ENCODE results near the gene TYW3. TPM values are rescaled to one million over a fixed set of nuclear protein-coding genes. Genes with fewer than 3 reads are reported as not detected.

Gene TYW3, protein sequence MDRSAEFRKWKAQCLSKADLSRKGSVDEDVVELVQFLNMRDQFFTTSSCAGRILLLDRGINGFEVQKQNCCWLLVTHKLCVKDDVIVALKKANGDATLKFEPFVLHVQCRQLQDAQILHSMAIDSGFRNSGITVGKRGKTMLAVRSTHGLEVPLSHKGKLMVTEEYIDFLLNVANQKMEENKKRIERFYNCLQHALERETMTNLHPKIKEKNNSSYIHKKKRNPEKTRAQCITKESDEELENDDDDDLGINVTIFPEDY
- total RNA-seq: 9.7 and 10.2 TPM in 2 replicates

- Histone ChIP-seq H3K4me3 (ENCODE audit: low read depth, low read length) (peak within 1 kb of the TSS; percentile 49), H3K27me3 (ENCODE audit: control insufficient read depth, insufficient read depth, low read length) (no peaks in the 10 kb centered on the region), H3K36me3 (ENCODE audit: control insufficient read depth, insufficient read depth, low read length) (peaks cover 3% of the 10 kb centered on the region)
- FAIRE-seq: peak; percentile 40
- peak; percentile 88 for DNase-seq (ENCODE audit: low read depth)
- TF ChIP-seq, protein P1, sequence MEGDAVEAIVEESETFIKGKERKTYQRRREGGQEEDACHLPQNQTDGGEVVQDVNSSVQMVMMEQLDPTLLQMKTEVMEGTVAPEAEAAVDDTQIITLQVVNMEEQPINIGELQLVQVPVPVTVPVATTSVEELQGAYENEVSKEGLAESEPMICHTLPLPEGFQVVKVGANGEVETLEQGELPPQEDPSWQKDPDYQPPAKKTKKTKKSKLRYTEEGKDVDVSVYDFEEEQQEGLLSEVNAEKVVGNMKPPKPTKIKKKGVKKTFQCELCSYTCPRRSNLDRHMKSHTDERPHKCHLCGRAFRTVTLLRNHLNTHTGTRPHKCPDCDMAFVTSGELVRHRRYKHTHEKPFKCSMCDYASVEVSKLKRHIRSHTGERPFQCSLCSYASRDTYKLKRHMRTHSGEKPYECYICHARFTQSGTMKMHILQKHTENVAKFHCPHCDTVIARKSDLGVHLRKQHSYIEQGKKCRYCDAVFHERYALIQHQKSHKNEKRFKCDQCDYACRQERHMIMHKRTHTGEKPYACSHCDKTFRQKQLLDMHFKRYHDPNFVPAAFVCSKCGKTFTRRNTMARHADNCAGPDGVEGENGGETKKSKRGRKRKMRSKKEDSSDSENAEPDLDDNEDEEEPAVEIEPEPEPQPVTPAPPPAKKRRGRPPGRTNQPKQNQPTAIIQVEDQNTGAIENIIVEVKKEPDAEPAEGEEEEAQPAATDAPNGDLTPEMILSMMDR (IDR thresholded peaks at IDR 0.05; ENCODE audit: insufficient read depth, low read length, severe bottlenecking): peak; percentile 0
These were observed at the start of gene TYW3, which contains the start of gene CRYZ for GRCh38 chr1:74732960-74733603. Gene TYW3, plus strand, starts transcription at chr1:74733152. Its CDS starts 93 bp downstream, at chr1:74733245. Gene CRYZ, minus strand, starts transcription at chr1:74733050. Its CDS starts 8,229 bp downstream, at chr1:74724821.

DNA sequence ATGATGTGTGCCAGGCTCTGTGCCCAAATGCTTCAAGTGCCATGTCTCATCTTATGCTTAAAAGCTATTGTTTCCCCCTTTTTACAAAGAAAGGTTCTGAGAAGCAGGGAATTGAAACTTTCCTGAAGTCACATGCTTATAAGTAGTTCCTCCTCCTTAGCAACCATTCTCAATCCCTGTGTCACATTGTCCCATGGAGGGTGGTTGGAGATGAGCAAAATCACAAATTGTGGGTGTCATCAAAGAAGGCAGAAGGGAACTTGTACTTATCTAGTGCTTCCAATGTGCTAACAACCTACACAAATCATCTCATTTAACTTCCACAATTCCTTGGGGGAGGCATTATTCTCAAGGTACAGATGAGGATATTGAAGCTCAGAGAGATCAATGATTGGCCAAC is 49.3 kb upstream of the TYW3 start:
- Histone ChIP-seq H3K36me3 (ENCODE audit: control insufficient read depth, insufficient read depth, low read length) (no peaks in the 10 kb centered on the region), H3K27me3 (ENCODE audit: control insufficient read depth, insufficient read depth, low read length) (no peaks in the 10 kb centered on the region), H3K4me3 (ENCODE audit: low read depth, low read length) (no peak overlapping the region)
- TF ChIP-seq, protein P1 (IDR thresholded peaks at IDR 0.05; ENCODE audit: insufficient read depth, low read length, severe bottlenecking): no peak
- FAIRE-seq (no peak), DNase-seq (ENCODE audit: low read depth) (no peak)

DNA sequence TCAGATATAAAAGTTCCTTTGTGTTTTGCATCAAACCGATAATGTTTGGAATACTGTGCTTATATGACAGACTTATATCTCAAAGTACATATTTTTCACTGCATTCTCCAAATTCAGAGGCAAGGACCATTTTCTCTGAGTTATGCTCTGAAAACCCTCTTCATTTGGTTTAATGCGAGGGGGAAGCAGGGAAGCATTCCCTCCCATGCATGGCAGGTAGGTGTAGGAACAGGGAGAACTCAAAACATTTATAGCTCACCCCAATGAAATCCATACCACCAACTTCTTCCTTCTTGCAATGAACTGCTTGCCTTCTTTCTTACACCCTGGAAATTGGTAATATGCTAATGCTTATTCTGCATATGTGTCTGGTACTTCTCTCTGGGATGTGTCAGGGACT is 48.7 kb upstream of the TYW3 start:
- TF ChIP-seq, protein P1 (IDR thresholded peaks at IDR 0.05; ENCODE audit: insufficient read depth, low read length, severe bottlenecking): no peak
- FAIRE-seq (no peak), DNase-seq (ENCODE audit: low read depth) (no peak)
- Histone ChIP-seq H3K4me3 (ENCODE audit: low read depth, low read length) (no peak overlapping the region), H3K27me3 (ENCODE audit: control insufficient read depth, insufficient read depth, low read length) (no peaks in the 10 kb centered on the region), H3K36me3 (ENCODE audit: control insufficient read depth, insufficient read depth, low read length) (no peaks in the 10 kb centered on the region)

DNA sequence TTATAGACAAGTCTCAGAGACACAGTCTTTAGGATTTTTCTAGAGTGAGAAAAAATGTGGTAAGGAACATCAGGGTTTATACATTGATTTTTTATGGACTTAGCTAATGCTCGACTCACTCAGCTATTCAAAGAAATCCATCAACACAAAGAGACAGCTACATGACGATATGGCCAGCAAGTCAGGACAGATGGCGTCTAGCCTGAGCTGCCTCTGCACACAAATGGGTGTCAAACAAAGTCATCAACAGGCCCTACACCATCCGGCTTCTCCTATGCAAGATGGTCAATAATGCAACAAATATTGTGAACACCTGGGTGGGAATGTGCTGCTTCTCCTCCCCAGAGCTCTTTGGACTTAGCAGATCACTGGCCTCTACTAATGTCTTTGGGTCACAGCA is 46.0 kb upstream of the TYW3 start:
- Histone ChIP-seq H3K36me3 (ENCODE audit: control insufficient read depth, insufficient read depth, low read length) (no peaks in the 10 kb centered on the region), H3K4me3 (ENCODE audit: low read depth, low read length) (no peak overlapping the region), H3K27me3 (ENCODE audit: control insufficient read depth, insufficient read depth, low read length) (no peaks in the 10 kb centered on the region)
- FAIRE-seq (peak; percentile 43), DNase-seq (ENCODE audit: low read depth) (peak; percentile 4)
- TF ChIP-seq, protein P1 (IDR thresholded peaks at IDR 0.05; ENCODE audit: insufficient read depth, low read length, severe bottlenecking): no peak

DNA sequence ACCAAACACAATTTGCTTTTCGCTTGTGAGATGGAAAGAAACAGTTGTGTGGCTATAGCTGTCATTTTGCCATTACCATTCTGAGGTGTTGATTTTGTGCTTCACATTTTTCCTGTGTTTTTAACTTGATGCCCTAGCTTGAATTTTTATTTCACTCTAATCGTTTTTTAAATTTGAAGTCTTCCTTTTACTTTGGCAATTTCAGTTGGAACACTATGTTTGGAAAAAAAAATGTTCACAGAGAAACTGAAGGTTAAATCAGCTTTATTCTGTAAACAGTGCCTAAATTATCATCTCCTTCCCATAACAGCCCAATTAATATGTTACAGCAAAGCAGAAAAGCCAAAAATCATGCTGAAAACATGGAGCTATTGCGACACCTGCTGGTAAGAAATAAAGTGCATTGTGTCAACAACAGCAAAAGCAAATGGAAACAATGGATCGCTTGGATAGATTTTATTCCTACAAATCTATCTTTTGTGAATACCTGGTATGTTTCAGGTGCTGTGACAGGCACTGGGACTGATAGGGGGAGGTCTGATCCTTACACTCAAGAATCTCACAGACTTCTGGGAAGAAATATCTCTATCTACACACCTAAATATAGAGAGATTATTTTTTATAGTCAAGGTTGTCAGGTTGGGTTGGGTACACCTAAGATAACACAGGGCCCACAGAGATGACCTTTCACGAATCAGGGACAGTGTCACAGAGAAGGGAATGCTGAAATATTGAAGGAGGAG is 43.2 kb upstream of the TYW3 start:
- TF ChIP-seq, protein P1 (IDR thresholded peaks at IDR 0.05; ENCODE audit: insufficient read depth, low read length, severe bottlenecking): peak; percentile 67
- no peaks in the 10 kb centered on the region for H3K27me3 ChIP-seq (ENCODE audit: control insufficient read depth, insufficient read depth, low read length)
- no peak for FAIRE-seq
- H3K4me3 ChIP-seq (ENCODE audit: low read depth, low read length): no peak overlapping the region
- peak; percentile 65 for DNase-seq (ENCODE audit: low read depth)
- H3K36me3 ChIP-seq (ENCODE audit: control insufficient read depth, insufficient read depth, low read length): no peaks in the 10 kb centered on the region
